IPS DF 19.7 (cell line): ENCODE measurements around the gene OLFML3.
"Not testable (repeated sequence)": the region's sequence is repeated elsewhere in the genome, so short reads cannot be mapped to it uniquely, and the experiment has no call there.

Experiments
- DNase-seq: peaks from one replicate; pipeline ENCODE4 v3.0.0-alpha.2; 2013; ENCODE audit warnings: low read depth, low spot score

The OLFML3 gene

DNA sequence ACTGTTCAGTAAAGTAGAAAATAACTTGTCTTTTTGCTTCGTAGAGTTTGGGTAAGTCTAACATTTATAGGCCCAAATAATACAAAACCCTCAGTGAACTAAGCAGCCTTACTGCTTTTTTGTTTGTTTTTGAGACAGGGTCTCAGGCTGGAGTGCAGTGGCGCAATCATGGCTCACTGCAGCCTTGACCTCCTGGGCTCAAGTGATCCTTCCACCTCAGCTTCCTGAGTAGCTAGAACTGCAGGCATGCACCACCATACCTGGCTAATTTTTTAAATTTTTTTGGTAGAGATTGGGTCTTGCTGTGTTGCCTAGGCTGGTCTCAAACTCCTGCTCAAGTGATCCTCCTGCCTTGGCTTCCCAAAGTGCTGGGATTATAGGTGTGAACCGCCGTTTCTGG lies 31.1 kb upstream of the OLFML3 start:
- DNase-seq: not testable (repeated sequence)

DNA sequence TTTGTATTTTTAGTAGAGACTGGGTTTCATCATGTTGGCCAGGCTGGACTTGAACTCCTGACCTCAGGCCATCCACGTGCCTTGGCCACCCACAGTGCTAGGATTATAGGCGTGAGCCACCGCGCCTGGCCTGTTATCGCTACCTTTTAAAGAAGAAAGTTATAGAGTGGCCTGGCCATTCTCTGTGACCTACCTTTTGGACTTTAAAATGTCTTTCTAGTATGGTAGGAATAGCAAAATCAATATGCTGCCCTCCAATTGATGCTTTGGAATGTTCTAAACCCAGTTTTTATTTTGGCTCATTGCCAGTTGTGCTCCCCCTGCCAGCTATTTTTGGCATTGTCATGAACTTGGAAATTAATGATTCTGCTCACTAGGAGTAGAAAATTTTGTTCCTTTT lies 30.3 kb upstream of the OLFML3 start:
- no peak for DNase-seq

DNA sequence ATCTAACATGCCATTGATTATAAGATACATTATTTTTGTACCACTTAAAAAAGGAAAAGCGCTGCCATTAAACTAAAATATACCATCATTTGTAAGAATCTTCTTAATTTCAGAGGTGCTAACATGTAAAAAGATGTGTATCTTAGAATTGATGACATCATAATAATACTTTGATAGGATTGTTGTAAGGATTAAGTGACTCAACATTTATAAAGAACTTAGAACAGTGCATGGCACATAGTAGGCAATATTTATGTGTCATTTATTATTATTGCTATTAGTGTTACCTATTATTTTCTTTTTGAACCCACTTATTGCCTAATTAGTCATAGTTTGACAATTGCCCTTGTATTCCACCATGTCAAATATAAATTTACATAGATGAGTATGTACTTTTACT lies 28.4 kb upstream of the OLFML3 start:
- no peak for DNase-seq

DNA sequence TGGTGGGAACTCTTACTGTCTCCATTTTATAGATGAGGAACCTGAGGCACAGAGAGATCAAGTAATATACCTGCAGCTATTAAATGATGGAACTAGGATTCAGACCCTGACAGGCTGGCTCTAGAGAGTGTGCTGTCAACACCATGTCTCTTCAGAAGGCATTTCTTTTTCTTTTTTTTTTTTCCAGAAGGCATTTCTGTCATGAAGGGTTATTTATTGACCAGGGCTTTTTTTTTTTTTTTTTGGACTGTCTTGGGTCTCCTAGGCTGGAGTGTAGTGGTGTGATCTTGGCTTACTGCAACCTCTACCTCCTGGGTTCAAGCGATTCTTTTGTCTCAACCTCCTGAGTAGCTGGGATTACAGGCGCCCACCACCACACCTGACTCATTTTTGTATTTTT lies 27.6 kb upstream of the OLFML3 start:
- DNase-seq: no peak

DNA sequence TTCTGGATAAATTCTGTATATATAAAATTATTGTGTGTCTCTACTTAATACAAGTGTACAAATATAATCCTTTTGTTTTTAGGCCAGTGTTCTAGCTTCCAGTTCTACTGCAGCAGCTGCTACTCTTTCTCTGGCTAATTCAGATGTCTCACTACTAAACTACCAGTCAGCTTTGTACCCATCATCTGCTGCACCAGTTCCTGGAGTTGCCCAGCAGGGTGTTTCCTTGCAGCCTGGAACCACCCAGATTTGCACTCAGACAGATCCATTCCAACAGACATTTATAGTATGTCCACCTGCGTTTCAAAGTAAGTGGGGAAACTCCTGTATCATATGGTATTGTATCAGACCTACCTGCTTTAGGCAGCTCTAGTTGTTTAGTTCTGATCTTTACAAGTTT lies 21.3 kb upstream of the OLFML3 start:
- no peak for DNase-seq

DNA sequence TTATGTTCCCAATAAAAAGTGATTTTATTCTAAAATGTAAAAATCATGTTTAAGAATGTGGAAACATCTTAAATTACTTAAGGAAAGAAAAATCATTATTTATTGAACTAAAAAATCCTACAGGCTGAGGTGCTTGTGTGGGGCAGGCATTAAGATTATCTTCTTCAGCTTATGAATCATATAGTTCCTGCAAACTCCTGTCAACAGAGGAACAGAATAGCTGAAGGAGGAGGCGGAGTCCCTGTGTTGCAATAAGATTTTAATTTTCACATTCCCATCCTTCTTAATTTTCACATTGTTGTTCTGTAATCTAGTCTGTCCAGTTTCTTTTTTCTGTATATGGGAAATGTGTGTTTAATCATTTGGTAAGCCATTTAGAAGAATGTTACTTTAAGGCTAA lies 20.6 kb upstream of the OLFML3 start:
- no peak for DNase-seq

DNA sequence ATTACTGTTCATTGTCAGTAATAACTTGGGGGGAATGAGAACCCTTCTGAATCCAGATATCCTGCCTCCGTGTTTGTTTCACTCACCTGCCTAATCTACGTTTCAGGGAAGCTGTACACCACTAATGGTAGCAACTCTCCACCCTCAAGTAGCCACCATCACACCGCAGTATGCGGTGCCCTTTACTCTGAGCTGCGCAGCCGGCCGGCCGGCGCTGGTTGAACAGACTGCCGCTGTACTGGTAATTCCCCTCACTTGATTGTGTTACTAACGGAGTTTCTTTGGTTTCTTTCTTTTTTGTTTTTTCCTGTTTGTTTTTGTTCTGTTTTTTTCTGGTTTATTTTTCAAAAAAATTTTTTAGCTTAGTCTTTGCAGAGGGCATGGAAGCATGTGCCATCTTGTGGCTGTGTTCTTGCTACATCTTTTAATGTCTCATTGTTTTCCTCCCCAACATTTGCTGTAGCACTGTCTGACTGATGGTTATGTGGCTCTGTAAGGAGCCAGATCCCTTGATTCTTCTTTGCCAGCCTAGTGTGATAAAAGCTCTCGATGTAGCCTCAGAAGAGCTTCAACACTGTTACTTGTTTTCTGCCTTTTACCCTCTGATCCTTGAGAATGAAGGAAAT lies 15.9 kb upstream of the OLFML3 start:
- no peak for DNase-seq

DNA sequence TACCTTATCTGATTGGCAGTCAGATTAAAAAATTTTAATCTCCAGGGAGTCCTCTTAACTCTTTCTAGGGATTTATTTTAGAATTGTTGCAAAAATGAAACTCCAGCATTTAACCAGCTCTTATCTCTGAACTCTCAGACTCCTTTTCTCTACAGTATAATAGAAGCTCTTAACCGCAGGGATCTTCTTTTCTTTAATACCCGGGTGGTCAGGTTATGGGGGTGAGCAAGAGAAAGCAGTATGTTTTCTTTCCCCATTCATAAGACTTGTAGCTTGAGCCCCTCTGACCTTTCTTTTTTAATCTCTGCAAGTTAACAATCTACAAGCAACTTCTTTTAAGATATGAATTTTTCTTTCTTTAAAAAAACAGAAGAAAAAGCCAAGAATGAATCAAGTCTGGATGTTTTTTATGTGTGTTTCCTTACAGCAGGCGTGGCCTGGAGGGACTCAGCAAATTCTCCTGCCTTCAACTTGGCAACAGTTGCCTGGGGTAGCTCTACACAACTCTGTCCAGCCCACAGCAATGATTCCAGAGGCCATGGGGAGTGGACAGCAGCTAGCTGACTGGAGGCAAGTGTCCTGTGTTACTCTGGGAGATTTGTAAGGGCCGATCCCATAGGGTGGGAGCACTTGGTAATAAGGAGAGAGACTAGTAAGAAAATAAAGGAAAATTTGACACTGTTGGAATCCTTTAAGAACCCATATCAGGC lies 13.4 kb upstream of the OLFML3 start:
- no peak for DNase-seq

DNA sequence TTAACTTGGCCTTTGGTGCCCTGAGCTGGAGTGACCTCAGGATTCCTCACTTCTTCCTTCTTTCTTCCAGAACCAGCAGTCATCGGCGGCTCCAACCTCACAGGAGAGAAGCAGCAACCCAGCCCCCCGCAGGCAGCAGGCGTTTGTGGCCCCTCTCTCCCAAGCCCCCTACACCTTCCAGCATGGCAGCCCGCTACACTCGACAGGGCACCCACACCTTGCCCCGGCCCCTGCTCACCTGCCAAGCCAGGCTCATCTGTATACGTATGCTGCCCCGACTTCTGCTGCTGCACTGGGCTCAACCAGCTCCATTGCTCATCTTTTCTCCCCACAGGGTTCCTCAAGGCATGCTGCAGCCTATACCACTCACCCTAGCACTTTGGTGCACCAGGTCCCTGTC lies 6.3 kb upstream of the OLFML3 start:
- DNase-seq: no peak

DNA sequence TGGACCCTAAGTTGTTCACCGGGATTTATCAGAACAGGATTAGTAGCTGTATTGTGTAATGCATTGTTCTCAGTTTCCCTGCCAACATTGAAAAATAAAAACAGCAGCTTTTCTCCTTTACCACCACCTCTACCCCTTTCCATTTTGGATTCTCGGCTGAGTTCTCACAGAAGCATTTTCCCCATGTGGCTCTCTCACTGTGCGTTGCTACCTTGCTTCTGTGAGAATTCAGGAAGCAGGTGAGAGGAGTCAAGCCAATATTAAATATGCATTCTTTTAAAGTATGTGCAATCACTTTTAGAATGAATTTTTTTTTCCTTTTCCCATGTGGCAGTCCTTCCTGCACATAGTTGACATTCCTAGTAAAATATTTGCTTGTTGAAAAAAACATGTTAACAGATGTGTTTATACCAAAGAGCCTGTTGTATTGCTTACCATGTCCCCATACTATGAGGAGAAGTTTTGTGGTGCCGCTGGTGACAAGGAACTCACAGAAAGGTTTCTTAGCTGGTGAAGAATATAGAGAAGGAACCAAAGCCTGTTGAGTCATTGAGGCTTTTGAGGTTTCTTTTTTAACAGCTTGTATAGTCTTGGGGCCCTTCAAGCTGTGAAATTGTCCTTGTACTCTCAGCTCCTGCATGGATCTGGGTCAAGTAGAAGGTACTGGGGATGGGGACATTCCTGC lies 3.9 kb upstream of the OLFML3 start:
- no peak for DNase-seq

DNA sequence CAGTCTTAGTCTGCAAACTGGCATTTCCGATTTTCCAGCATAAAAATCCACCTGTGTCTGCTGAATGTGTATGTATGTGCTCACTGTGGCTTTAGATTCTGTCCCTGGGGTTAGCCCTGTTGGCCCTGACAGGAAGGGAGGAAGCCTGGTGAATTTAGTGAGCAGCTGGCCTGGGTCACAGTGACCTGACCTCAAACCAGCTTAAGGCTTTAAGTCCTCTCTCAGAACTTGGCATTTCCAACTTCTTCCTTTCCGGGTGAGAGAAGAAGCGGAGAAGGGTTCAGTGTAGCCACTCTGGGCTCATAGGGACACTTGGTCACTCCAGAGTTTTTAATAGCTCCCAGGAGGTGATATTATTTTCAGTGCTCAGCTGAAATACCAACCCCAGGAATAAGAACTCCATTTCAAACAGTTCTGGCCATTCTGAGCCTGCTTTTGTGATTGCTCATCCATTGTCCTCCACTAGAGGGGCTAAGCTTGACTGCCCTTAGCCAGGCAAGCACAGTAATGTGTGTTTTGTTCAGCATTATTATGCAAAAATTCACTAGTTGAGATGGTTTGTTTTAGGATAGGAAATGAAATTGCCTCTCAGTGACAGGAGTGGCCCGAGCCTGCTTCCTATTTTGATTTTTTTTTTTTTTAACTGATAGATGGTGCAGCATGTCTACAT lies 2.5 kb upstream of the OLFML3 start:
- DNase-seq: no peak

DNA sequence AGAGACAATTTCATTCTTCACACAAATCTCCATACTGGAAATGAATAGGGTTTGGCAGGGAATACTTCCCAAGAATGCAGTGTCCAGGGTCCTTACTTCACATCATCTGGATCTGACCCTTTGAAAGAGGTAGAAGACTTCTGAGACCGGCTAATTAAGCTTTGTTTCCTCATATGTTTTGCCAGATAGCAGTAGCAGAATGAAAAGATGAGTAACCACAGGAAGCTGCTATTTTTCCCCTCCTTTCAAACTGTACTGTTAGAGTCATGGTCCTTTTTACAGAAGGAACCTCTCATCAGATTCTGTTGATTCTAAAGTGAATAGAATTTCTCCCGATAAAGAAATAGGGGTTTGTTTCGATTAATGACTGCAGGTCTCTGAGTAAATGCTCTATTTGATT lies 1.4 kb upstream of the OLFML3 start:
- no peak for DNase-seq

DNA sequence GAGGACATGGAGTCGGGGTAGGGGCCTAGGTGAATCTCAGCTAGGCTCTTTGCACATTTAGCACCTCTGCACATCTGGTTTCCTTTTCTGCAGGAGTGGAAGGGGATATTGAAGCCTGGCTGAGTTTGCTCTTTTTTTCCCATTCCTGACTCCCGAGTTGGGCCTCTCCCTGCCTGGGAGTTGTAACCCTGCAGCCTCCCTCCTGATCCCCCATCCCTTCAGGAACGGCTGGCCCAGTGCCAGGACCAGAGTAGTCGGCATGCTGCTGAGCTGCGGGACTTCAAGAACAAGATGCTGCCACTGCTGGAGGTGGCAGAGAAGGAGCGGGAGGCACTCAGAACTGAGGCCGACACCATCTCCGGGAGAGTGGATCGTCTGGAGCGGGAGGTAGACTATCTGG lies 836 bp downstream of the OLFML3 start:
- no peak for DNase-seq

DNA sequence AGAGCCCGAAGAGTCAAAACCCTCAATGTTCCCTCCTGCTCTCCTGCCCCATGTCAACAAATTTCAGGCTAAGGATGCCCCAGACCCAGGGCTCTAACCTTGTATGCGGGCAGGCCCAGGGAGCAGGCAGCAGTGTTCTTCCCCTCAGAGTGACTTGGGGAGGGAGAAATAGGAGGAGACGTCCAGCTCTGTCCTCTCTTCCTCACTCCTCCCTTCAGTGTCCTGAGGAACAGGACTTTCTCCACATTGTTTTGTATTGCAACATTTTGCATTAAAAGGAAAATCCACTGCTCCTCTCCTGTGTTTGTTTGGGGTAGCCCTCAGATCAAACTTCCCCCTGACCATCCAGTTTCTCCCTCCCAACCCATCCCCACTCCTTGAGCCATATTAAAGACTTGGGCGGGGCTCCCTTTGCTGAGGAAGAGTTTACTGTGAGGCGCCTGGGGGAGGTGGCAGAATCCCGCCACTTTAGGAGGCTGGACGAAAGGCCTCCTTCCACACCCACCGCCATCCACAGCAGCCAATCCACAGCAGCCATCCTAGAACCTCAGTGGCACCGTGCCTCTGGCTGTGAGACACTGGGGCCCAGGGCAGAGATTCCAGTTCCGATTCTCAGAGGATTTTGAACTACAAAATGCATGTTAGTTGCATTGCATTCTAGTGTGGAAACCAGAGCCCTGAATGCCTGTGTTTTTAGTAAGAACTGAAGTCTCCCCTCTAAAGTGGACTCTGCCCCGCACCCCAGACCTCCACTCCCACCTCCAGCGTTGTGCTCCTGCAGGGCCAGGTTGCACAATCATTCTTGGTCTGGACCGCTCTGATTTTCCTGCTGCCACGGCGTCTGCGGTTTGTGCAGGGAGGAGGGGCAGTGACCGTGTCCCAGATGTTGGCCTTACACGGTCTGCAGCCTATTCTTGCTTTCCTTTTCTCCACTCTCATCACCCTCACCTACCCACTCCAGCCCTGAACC lies 3.0 kb downstream of the OLFML3 start:
- DNase-seq: no peak

DNA sequence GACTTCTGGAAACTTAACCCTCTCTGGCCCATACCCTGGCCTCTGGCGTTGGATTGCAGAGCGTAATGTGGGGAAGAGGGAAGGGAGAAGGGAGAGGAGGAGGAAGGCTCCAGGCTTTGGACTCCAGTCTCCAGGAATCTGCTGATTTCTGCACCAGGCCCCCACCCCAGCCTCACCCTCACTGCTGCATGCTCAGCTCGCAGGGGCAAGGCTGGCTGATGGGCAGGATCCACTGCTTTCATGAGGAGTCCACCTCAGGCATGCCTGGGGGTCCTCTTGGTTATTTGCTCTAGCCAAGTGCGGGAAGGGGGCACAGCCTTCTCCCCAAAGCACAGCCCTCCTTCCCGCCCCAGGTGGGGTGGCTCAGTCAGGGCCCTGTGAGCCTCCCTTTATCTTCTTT lies 3.7 kb downstream of the OLFML3 start:
- DNase-seq: no peak

DNA sequence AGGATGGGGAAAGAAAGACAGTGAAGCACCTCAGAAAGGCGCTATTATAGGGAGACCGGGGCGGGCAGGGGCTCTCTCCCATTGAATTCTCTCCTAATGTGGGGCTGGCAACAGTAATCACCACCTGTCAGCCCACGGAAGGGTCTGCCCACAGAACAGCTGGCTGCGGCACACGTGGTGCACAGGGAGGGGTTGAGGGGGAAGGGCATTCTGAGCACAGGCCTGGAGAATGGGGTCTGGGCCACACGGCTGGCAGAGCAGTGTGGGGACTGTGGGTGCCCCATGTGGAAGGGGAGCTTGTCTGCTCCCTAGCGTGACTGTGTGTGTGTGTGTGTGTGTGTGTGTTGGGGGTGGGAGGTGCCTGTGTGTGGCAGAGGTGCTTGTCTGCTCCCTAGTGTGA lies 4.1 kb downstream of the OLFML3 start:
- no peak for DNase-seq

DNA sequence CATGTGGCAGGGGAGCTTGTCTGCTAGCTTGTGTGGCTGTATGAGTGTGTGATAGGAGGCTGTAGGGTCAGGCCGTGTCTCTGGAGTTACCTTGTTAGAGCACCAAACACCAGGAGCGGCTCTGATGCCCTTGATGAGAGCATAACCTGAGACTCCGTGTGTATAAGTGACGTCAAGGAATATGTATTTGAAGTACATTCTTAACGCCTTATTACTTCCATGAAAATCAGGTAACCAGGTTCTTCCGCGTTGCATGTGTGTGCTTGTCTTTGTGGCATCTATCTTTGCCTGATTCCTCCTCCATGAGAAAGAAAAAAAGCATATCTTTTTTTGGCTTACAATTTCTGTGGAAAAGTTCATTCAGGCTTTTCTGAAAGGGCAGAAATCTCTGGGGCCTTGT lies 4.6 kb downstream of the OLFML3 start:
- DNase-seq: no peak

DNA sequence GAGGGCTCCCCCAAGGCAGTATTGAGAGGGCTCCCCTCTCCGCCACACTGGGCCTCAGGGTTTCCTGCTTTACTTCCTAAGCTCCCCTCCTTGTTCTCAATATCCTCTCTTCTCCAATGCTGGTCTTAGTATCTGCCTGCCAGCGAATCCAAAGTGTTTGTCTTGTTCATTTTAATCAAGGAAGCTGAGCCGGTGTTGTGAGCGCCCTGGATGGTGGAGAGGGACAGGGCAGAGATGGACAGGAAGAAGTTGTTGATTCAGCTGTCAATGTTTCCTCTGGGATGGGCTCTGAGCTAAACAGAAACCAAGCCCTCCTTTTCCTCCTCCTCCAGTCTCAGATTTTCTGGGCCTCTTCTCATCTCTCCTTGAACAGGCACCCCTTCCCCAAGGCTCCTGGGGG lies 5.4 kb downstream of the OLFML3 start:
- no peak for DNase-seq

DNA sequence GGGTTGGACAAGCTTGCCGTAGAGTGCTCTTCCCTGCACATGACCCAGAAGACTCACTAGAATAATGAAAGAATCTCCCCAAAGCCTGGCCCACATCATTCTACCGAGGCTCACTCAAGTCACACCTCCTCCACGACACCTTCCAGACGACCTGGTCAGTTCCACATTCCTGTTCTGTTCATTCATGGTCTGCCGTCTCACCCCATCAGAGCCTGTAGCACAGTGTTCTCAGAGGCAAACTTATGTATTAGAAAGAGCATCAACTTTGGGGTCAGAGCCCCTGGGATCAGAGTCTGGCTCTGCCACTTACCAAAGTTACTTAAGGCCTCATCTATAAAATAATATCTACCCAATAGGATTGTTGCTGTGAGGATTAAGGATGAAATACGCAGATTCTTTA lies 7.5 kb downstream of the OLFML3 start:
- DNase-seq: no peak

DNA sequence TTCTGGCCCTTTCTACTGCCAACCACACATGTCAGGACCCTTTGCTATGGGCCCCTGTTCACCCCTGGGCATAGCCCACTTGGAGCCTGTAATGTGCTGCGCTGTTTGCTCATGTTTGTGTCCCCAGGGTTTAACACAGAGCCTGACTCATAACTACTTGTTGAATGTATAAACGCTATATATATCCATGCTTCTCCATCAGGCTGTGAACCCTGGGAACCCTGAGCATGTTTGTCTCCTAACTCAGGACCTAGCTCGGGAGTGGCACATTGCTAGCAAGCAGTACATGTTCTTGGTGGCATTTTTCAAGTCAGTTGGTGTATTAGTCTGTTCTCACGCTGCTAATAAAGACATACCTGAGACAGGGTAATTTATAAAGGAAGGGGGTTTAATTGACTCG lies 8.0 kb downstream of the OLFML3 start:
- no peak for DNase-seq

DNA sequence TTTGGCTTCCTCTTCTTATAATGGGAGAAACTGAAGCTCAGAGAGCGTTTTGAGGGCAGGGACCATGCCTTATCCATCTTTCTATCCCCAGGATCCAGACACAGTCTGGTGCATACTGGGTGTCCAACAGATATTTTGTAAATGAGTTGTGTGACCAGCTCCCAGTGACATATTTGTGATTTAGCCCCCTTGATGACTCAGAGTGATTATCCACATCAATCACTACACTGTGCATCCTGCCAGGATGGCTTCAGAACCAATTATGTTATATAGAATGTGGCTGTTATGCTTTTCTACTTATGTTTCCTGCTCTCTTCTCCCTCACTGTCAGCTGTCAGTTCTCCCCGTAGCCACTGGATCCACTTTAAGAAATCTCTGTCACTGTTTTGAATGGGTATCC lies 11.3 kb downstream of the OLFML3 start:
- no peak for DNase-seq

DNA sequence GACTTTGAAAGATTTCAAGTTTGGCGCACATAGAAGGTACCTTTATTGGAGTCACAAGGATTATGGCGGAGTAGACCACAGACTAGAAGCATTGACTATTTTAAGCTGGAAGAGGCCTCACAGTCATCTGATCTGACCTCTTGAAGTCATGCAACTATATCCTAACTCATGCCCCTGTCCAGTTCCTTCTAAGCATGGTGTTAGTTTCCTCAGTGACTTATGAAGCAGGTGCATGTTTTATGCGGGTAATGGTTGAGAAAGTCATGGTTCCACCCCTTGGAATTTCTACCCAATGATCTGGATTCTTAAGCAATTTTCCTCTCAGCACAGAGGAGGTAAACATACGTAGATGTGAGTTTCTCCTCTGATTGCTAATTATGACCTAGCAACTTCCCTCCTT lies 11.7 kb downstream of the OLFML3 start:
- DNase-seq: no peak
